Measurements from ENCODE around the gene PSMD2. TPM values are rescaled to one million over a fixed set of nuclear protein-coding genes. Genes with fewer than 3 reads are reported as not detected.

The PSMD2 gene
- total and polyA plus RNA-seq, 8 donors = 73.0 to 239 (median 126) TPM

DNA sequence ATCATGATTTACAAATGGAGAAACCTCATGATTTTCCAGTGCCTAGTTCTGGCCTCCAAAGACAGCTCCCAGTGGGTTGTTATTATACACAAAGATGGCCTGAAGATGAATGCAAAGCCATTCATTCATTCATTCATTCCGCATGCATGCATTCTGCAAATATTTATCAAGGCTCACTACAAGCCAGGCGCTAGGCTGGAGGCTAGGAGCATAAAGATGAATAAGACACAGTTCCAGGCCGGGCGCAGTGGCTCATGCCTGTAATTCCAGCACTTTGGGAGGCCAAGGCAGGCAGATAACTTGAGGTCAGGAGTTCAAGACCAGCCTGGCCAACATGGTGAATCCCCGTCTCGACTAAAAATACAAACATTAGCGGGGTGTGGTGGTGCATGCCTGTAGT is 2.4 kb upstream of the PSMD2 start:
- Histone ChIP-seq H3K36me3 (peaks cover 5 to 16% (median 14%) of the 10 kb centered on the region in 4 donors), H3K9me3 (no peaks in the 10 kb centered on the region), H3K27me3 (no peaks in the 10 kb centered on the region), H3K4me3 (no peak overlapping the region), H3K27ac (no peak overlapping the region), H3K4me1 (peaks cover 10 to 25% (median 21%) of the 10 kb centered on the region in 4 donors)
- no peak for TF ChIP-seq EP300 (IDR thresholded peaks at IDR 0.05)
- TF ChIP-seq, protein P1, sequence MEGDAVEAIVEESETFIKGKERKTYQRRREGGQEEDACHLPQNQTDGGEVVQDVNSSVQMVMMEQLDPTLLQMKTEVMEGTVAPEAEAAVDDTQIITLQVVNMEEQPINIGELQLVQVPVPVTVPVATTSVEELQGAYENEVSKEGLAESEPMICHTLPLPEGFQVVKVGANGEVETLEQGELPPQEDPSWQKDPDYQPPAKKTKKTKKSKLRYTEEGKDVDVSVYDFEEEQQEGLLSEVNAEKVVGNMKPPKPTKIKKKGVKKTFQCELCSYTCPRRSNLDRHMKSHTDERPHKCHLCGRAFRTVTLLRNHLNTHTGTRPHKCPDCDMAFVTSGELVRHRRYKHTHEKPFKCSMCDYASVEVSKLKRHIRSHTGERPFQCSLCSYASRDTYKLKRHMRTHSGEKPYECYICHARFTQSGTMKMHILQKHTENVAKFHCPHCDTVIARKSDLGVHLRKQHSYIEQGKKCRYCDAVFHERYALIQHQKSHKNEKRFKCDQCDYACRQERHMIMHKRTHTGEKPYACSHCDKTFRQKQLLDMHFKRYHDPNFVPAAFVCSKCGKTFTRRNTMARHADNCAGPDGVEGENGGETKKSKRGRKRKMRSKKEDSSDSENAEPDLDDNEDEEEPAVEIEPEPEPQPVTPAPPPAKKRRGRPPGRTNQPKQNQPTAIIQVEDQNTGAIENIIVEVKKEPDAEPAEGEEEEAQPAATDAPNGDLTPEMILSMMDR (IDR thresholded peaks at IDR 0.05) = no peak
- no peak for DNase-seq
- 70 to 88% (median 79%) methylated on average over 7 of the region's 7 CpGs for WGBS, 5 donors
- intact Hi-C loops (cut with DNase I; ENCODE audit: low total_unique reads) = no loop called here

DNA sequence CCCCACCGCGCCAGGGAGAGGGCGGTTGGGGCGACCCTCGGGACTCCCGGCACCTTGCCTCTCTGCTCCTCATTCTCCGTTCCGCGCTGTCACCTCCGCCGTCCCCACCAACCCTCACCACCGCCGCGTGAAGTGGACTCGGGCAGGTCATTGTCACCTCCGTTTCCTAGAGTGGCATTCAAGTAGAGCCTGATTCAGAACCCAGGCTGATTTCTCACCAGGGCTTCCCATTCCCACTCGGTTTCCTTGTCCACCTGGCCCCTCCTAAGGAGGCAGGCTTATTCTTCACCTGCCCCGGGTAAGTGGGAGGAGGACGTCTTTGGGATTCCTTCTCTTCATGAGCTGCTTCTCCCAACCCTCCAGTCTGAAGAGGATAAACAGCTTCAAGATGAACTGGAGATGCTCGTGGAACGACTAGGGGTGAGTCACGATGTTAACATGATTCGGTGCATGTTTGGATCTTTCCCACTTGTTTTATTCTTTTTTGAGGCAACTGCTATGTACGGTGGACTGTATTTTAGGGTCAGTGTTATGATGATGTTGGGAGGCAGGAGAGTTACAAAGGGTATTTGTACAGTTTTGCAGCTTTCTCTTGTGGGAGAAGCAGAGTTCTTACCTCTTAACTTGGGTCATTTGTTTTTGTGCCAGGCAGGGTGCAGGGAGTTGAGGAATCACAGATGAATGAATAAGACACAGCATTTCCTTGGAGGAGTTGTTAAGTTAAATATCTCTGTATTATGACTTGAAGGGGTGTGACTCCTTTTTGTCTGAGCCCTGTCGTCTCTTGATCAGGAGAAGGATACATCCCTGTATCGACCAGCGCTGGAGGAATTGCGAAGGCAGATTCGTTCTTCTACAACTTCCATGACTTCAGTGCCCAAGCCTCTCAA is 692 bp downstream of the PSMD2 start:
- Histone ChIP-seq H3K9me3 (no peaks in the 10 kb centered on the region), H3K4me3 (peak overlapping the region; percentile 95 to 96 (median 95)), H3K4me1 (peaks cover 10 to 34% (median 21%) of the 10 kb centered on the region in 4 donors), H3K27me3 (no peaks in the 10 kb centered on the region), H3K27ac (peak overlapping the region; percentile 79 to 88 (median 85)), H3K36me3 (peaks cover 36 to 47% (median 46%) of the 10 kb centered on the region in 4 donors)
- 15 to 16% (median 15%) methylated on average over 29 of the region's 29 CpGs for WGBS, 5 donors
- no peak for DNase-seq
- intact Hi-C loops (cut with DNase I; ENCODE audit: low total_unique reads) = loop anchor here (10.0 kb wide), 1 partner anchor 55 kb away; no protein-coding TSS in a partner anchor
- TF ChIP-seq, protein P1 (IDR thresholded peaks at IDR 0.05) = no peak
- no peak for TF ChIP-seq POLR2AphosphoS5 (IDR thresholded peaks at IDR 0.05)
- no peak for TF ChIP-seq POLR2A (IDR thresholded peaks at IDR 0.05)
- no peak for TF ChIP-seq EP300 (IDR thresholded peaks at IDR 0.05)

DNA sequence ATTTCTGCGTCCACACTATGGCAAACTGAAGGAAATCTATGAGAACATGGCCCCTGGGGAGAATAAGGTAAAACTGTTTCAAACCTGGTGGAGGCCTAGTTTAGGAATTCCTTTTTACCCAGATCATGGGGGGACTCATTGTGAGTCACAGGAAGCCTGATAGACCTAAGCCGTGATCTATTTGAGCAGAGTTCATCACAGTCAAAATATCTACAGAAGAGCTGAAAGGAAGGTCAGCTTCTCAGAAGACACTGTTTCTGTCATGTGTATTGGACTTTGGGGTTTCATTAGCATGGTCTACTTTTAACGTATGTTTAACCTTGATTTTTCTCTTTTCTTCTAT is 1.3 kb downstream of the PSMD2 start:
- H3K36me3 ChIP-seq = peaks cover 42 to 53% (median 52%) of the 10 kb centered on the region in 4 donors
- intact Hi-C loops (cut with DNase I; ENCODE audit: low total_unique reads) = loop anchor here (10.0 kb wide), 1 partner anchor 54 kb away; no protein-coding TSS in a partner anchor
- no peak for DNase-seq
- WGBS, 5 donors = 61 to 85% (median 77%) methylated on average over 3 of the region's 3 CpGs
- TF ChIP-seq POLR2A (IDR thresholded peaks at IDR 0.05) (no peak), POLR2AphosphoS5 (IDR thresholded peaks at IDR 0.05) (no peak)
- peak overlapping the region in 1 of 5 donors; percentile 88 for H3K27ac ChIP-seq
- peaks cover 10 to 34% (median 21%) of the 10 kb centered on the region in 4 donors for H3K4me1 ChIP-seq
- peak overlapping the region in 2 of 4 donors; percentile 95 to 96 for H3K4me3 ChIP-seq
- H3K27me3 ChIP-seq = no peaks in the 10 kb centered on the region
- H3K9me3 ChIP-seq = no peaks in the 10 kb centered on the region

DNA sequence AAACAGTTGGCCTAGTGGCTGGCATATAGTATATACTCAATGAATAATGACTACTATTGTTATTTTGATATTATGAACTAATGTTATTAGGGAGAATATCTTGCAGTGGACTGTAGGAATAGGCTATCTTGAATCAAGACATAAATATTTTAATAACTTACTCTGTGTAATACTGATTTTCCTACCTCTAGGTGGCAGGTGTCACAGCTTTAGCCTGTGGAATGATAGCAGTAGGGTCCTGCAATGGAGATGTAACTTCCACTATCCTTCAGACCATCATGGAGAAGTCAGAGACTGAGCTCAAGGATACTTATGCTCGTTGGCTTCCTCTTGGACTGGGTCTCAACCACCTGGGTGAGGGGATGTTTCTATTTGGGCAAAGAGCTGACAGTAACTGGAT is 6.5 kb downstream of the PSMD2 start:
- H3K36me3 ChIP-seq = peaks cover 79 to 95% (median 92%) of the 10 kb centered on the region in 4 donors
- H3K9me3 ChIP-seq = no peaks in the 10 kb centered on the region
- no peak for TF ChIP-seq EP300 (IDR thresholded peaks at IDR 0.05)
- TF ChIP-seq, protein P1 (IDR thresholded peaks at IDR 0.05) = peak in 2 of 7 experiments; percentile 12 to 14
- no peak for TF ChIP-seq POLR2A (IDR thresholded peaks at IDR 0.05)
- no peak for TF ChIP-seq POLR2AphosphoS5 (IDR thresholded peaks at IDR 0.05)
- no peaks in the 10 kb centered on the region for H3K27me3 ChIP-seq
- DNase-seq = peak in 1 of 2 donors; percentile 37
- WGBS, 5 donors = 53 to 85% (median 59%) methylated on average over 1 of the region's 1 CpG
- H3K27ac ChIP-seq = no peak overlapping the region
- H3K4me3 ChIP-seq = no peak overlapping the region
- peaks cover 2 to 15% (median 6%) of the 10 kb centered on the region in 4 donors for H3K4me1 ChIP-seq
- intact Hi-C loops (cut with DNase I; ENCODE audit: low total_unique reads) = loop anchor here (10.0 kb wide), 1 partner anchor 49 kb away; no protein-coding TSS in a partner anchor

Measured in stomach (tissue), 9 donors.